ENCODE results near the gene GSTT2.

GSTT2 gene

DNA sequence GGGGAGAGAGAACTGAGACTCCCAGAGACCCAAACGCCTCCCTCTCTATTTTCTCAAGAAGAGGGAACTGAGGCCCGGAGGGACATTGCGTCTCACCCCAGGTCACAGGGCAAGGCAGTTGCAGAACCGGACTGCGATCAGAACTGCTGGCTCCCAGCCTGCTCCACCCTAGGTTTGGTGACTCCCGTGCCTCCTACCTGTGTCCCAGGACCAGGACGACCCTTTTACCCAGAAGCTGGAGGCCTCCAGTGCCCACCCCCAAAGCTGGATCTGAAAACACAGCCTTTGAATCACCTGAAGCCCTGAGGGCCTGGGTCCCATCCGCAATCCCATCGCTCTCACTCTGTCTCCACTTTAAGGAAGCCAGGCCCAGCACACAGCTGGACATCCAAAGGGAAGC, 24.0 kb downstream of the GSTT2 start:
- no peak overlapping the region for H3K9ac ChIP-seq (ENCODE audit: low read depth, low read length)
- H3K4me1 ChIP-seq (ENCODE audit: insufficient read depth, low read length): no peaks in the 10 kb centered on the region; the same call in 1 of the 2 replicates

GRCh38 chr22:24005201-24005600, 25.3 kb downstream of the GSTT2 start, which contains the start of gene GSTT4:
TSS of gene GSTT4 (minus strand) at chr22:24005453. CDS start at chr22:24005356, 97 bp downstream.
- no peak within 1 kb of the TSS for H3K9ac ChIP-seq (ENCODE audit: low read depth, low read length)
- H3K4me1 ChIP-seq (ENCODE audit: insufficient read depth, low read length): no peaks in the 10 kb centered on the region; the same call in 1 of the 2 replicates
- no peaks in the 10 kb centered on the region for H3K27me3 ChIP-seq (ENCODE audit: insufficient read depth, low read length)
- H3K9me3 ChIP-seq (ENCODE audit: insufficient read depth, low read depth, low read length): no peaks in the 10 kb centered on the region
- no peak within 1 kb of the TSS for H3K27ac ChIP-seq (ENCODE audit: low read length)
- no peaks in the 10 kb centered on the region for H3K36me3 ChIP-seq (ENCODE audit: insufficient read depth, low read depth, low read length)
- no peak within 1 kb of the TSS for H3K4me3 ChIP-seq (ENCODE audit: low read length)

More for the DNA sequence above, 24.0 kb downstream of the GSTT2 start:
- no peak overlapping the region for H3K27ac ChIP-seq (ENCODE audit: low read length)
- no peaks in the 10 kb centered on the region for H3K36me3 ChIP-seq (ENCODE audit: insufficient read depth, low read depth, low read length)
- no peaks in the 10 kb centered on the region for H3K27me3 ChIP-seq (ENCODE audit: insufficient read depth, low read length)
- no peak overlapping the region for H3K4me3 ChIP-seq (ENCODE audit: low read length)
- no peaks in the 10 kb centered on the region for H3K9me3 ChIP-seq (ENCODE audit: insufficient read depth, low read depth, low read length)

DNA sequence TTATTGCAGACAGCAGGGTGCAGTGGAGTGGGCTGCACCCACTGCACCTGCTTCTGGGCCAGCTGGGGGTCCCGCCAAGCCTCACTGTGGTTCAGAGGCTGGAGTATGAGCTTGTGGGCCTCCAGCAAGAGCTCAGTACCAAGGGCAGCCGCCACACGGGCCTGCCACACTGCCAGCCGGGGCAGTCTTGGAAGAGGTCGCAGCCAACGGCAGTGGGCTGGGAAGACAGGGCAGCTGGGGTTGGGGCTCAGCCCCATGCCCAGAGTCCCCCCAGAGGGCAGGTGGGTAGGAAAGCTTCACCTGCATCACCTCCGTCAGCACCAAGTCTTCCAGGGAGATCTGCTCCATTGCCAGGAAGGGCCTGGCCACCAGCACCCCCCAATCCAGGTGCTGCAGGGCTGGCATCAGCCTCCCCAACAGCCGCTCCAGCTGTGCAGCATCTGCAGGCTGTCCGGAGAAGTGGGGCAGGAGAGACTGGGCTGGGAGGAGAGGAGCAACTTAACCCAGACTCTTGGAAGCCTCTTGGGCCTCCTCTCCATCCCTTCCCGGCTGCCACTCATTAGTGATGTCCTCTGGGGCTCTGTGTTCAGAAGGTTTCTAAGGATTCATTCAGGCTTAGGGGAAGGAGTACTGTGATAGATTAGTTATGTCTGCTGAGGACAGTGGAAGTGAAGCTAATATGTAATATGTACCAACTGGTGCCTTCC, 26.4 kb downstream of the GSTT2 start:
- no peaks in the 10 kb centered on the region; the same call in 1 of the 2 replicates for H3K4me1 ChIP-seq (ENCODE audit: insufficient read depth, low read length)

DNA sequence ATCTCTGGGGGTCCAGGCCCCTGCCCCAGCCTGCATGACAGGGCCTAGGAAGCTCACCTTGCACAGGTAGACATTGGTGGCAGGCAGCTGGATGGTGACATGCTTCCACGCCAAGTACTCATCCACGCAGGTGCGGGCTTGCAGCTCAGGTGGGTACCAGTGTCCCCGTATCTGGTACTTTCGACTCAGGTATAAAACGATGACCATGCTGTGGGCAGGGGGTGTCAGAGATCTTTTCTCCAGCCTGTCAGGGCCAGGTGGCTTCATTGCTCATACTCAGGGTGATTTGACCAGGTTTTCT, 26.9 kb downstream of the GSTT2 start:
- Histone ChIP-seq H3K36me3 (ENCODE audit: insufficient read depth, low read depth, low read length) (no peaks in the 10 kb centered on the region), H3K9ac (ENCODE audit: low read depth, low read length) (no peak overlapping the region), H3K4me1 (ENCODE audit: insufficient read depth, low read length) (no peaks in the 10 kb centered on the region; the same call in 1 of the 2 replicates), H3K27me3 (ENCODE audit: insufficient read depth, low read length) (no peaks in the 10 kb centered on the region), H3K4me3 (ENCODE audit: low read length) (no peak overlapping the region), H3K9me3 (ENCODE audit: insufficient read depth, low read depth, low read length) (no peaks in the 10 kb centered on the region), H3K27ac (ENCODE audit: low read length) (no peak overlapping the region)

More for the DNA sequence above, 26.4 kb downstream of the GSTT2 start:
- Histone ChIP-seq H3K9ac (ENCODE audit: low read depth, low read length) (no peak overlapping the region), H3K9me3 (ENCODE audit: insufficient read depth, low read depth, low read length) (no peaks in the 10 kb centered on the region), H3K27ac (ENCODE audit: low read length) (no peak overlapping the region), H3K36me3 (ENCODE audit: insufficient read depth, low read depth, low read length) (no peaks in the 10 kb centered on the region), H3K27me3 (ENCODE audit: insufficient read depth, low read length) (no peaks in the 10 kb centered on the region), H3K4me3 (ENCODE audit: low read length) (no peak overlapping the region)

- Histone ChIP-seq H3K27ac (ENCODE audit: low read length) (no peak overlapping the region), H3K36me3 (ENCODE audit: insufficient read depth, low read depth, low read length) (no peaks in the 10 kb centered on the region), H3K27me3 (ENCODE audit: insufficient read depth, low read length) (no peaks in the 10 kb centered on the region), H3K4me3 (ENCODE audit: low read length) (no peak overlapping the region), H3K4me1 (ENCODE audit: insufficient read depth, low read length) (no peaks in the 10 kb centered on the region), H3K9me3 (ENCODE audit: insufficient read depth, low read depth, low read length) (no peaks in the 10 kb centered on the region), H3K9ac (ENCODE audit: low read depth, low read length) (no peak overlapping the region)
Measured at GRCh38 chr22:24007253-24008021, 27.5 kb downstream of the GSTT2 start.

- Histone ChIP-seq H3K27me3 (ENCODE audit: insufficient read depth, low read length) (no peaks in the 10 kb centered on the region), H3K9me3 (ENCODE audit: insufficient read depth, low read depth, low read length) (no peaks in the 10 kb centered on the region), H3K4me1 (ENCODE audit: insufficient read depth, low read length) (no peaks in the 10 kb centered on the region), H3K27ac (ENCODE audit: low read length) (no peak overlapping the region), H3K9ac (ENCODE audit: low read depth, low read length) (no peak overlapping the region), H3K36me3 (ENCODE audit: insufficient read depth, low read depth, low read length) (no peaks in the 10 kb centered on the region), H3K4me3 (ENCODE audit: low read length) (no peak overlapping the region)
Measured at GRCh38 chr22:24008022-24008283, 28.0 kb downstream of the GSTT2 start.

GRCh38 chr22:24008381-24009226, 28.7 kb downstream of the GSTT2 start:
- no peak overlapping the region for H3K4me3 ChIP-seq (ENCODE audit: low read length)
- H3K4me1 ChIP-seq (ENCODE audit: insufficient read depth, low read length): no peaks in the 10 kb centered on the region
- H3K9ac ChIP-seq (ENCODE audit: low read depth, low read length): no peak overlapping the region
- no peak overlapping the region for H3K27ac ChIP-seq (ENCODE audit: low read length)
- H3K36me3 ChIP-seq (ENCODE audit: insufficient read depth, low read depth, low read length): no peaks in the 10 kb centered on the region
- no peaks in the 10 kb centered on the region for H3K9me3 ChIP-seq (ENCODE audit: insufficient read depth, low read depth, low read length)
- no peaks in the 10 kb centered on the region for H3K27me3 ChIP-seq (ENCODE audit: insufficient read depth, low read length)

- H3K27ac ChIP-seq (ENCODE audit: low read length): no peak overlapping the region
- H3K9me3 ChIP-seq (ENCODE audit: insufficient read depth, low read depth, low read length): no peaks in the 10 kb centered on the region
- no peaks in the 10 kb centered on the region for H3K27me3 ChIP-seq (ENCODE audit: insufficient read depth, low read length)
- peaks cover under 1% of the 10 kb centered on the region; the same call in 1 of the 2 replicates for H3K36me3 ChIP-seq (ENCODE audit: insufficient read depth, low read depth, low read length)
- no peaks in the 10 kb centered on the region for H3K4me1 ChIP-seq (ENCODE audit: insufficient read depth, low read length)
- no peak overlapping the region for H3K9ac ChIP-seq (ENCODE audit: low read depth, low read length)
- H3K4me3 ChIP-seq (ENCODE audit: low read length): no peak overlapping the region
Measured at GRCh38 chr22:24009227-24010017, 29.5 kb downstream of the GSTT2 start.

- H3K9me3 ChIP-seq (ENCODE audit: insufficient read depth, low read depth, low read length): no peaks in the 10 kb centered on the region
- no peaks in the 10 kb centered on the region for H3K4me1 ChIP-seq (ENCODE audit: insufficient read depth, low read length)
- no peak overlapping the region for H3K27ac ChIP-seq (ENCODE audit: low read length)
- peaks cover 4% of the 10 kb centered on the region; the same call in 1 of the 2 replicates for H3K36me3 ChIP-seq (ENCODE audit: insufficient read depth, low read depth, low read length)
- H3K4me3 ChIP-seq (ENCODE audit: low read length): no peak overlapping the region
- no peak overlapping the region for H3K9ac ChIP-seq (ENCODE audit: low read depth, low read length)
- H3K27me3 ChIP-seq (ENCODE audit: insufficient read depth, low read length): no peaks in the 10 kb centered on the region
Measured at GRCh38 chr22:24010018-24010391, 30.1 kb downstream of the GSTT2 start.

DNA sequence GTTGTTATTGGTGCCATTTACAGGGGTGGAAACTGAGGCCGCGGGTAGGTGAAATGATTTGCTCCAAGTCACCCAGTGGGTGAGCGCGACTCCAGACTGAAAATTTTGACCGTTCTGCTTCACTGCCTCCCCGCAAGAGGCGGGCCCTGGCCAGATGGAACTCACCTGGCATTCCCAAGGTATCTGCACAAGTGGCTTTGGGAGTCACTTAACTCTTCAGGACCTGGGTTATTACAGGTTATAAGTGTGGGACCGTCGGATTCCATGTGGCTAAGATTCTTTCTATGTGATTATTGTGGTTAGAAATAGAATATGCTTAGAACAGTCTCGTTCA, 31.8 kb downstream of the GSTT2 start:
- peak overlapping the region; percentile 88 for H3K9ac ChIP-seq (ENCODE audit: low read depth, low read length)
- no peaks in the 10 kb centered on the region for H3K4me1 ChIP-seq (ENCODE audit: insufficient read depth, low read length)
- no peaks in the 10 kb centered on the region for H3K9me3 ChIP-seq (ENCODE audit: insufficient read depth, low read depth, low read length)
- H3K27me3 ChIP-seq (ENCODE audit: insufficient read depth, low read length): no peaks in the 10 kb centered on the region
- peak overlapping the region; percentile 98 for H3K4me3 ChIP-seq (ENCODE audit: low read length)
- no peak overlapping the region for H3K27ac ChIP-seq (ENCODE audit: low read length)
- peaks cover 4% of the 10 kb centered on the region; the same call in 1 of the 2 replicates for H3K36me3 ChIP-seq (ENCODE audit: insufficient read depth, low read depth, low read length)

DNA sequence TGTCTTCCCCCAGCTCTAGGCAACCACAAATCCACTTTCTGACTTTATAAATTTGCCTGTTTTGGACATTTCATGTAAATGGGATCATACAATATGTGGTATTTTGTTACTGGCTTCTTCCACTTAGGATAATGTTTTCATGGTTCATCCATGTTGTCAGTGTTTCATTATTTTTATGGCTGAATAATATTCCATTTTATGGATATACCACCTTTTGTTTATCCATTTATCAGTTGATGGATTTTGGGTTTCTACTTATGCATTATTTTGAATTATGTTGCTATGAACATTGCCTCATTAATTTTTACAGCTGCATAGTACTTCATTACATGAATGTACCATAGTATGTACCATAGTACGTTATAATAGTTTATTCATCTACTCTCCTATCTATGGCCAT, 36.2 kb downstream of the GSTT2 start:
- H3K27ac ChIP-seq (ENCODE audit: low read length): no peak overlapping the region
- no peak overlapping the region for H3K9ac ChIP-seq (ENCODE audit: low read depth, low read length)
- H3K4me3 ChIP-seq (ENCODE audit: low read length): no peak overlapping the region
- H3K36me3 ChIP-seq (ENCODE audit: insufficient read depth, low read depth, low read length): peaks cover 11% of the 10 kb centered on the region
- H3K9me3 ChIP-seq (ENCODE audit: insufficient read depth, low read depth, low read length): no peaks in the 10 kb centered on the region
- H3K4me1 ChIP-seq (ENCODE audit: insufficient read depth, low read length): no peaks in the 10 kb centered on the region
- H3K27me3 ChIP-seq (ENCODE audit: insufficient read depth, low read length): no peaks in the 10 kb centered on the region
